SK-N-MC (cell line): ENCODE data around the gene SLC15A2.

Source experiments
- EZH2 ChIP-seq: fragments of 200-600 bp; sonication (generic); IDR thresholded peaks from one replicate; pipeline ENCODE4 v1.6.1; 2017; ENCODE audit warnings: antibody characterized with exemption
- FOXP2 ChIP-seq: optimal IDR thresholded peaks from 2 replicates; pipeline ENCODE3; 2011; ENCODE audit warnings: mild to moderate bottlenecking, moderate library complexity; ENCODE audit not compliant: insufficient read depth; ENCODE audit errors: extremely low read length, control extremely low read depth
- POLR2AphosphoS5 ChIP-seq: IDR thresholded peaks from 2 replicates; pipeline ENCODE4 v1.6.1; 2012; ENCODE audit warnings: mild to moderate bottlenecking, low read depth, low read length, borderline replicate concordance

- TF ChIP-seq POLR2AphosphoS5 (no peak), EZH2 (no peak), FOXP2 (no peak)
Observed at GRCh38 chr3:121980450-121980796, 86.2 kb downstream of the SLC15A2 start.
